NCI-H1930 (cell line): Measurements from ENCODE around the gene PRELID2.
"Not testable (repeated sequence)": the region's sequence is repeated elsewhere in the genome, so short reads cannot be mapped to it uniquely, and the experiment has no call there.

Source experiments
- DNase-seq, 2 experiments: peaks; one replicate each; lab custom pipeline; 2025; lab: John Stamatoyannopoulos, UW

Gene PRELID2

GRCh38 chr5:145743396-145744061 is 91.6 kb downstream of the PRELID2 start:
- no peak for DNase-seq

- DNase-seq = no peak
Observed at GRCh38 chr5:145739843-145740242, 95.3 kb downstream of the PRELID2 start.

- no peak for DNase-seq
Observed at GRCh38 chr5:145738227-145738626, 96.9 kb downstream of the PRELID2 start.

GRCh38 chr5:145737578-145737977 is 97.6 kb downstream of the PRELID2 start:
- DNase-seq = no peak

- DNase-seq = not testable (repeated sequence)
Observed at GRCh38 chr5:145729956-145730355, 105.2 kb downstream of the PRELID2 start.

- no peak for DNase-seq
Observed at GRCh38 chr5:145723516-145723915, 111.6 kb downstream of the PRELID2 start.

GRCh38 chr5:145718956-145719355 is 116.2 kb downstream of the PRELID2 start:
- DNase-seq = no peak

- no peak for DNase-seq
Observed at GRCh38 chr5:145715412-145715811, 119.7 kb downstream of the PRELID2 start.

GRCh38 chr5:145712245-145712644 is 122.9 kb downstream of the PRELID2 start:
- DNase-seq = no peak

GRCh38 chr5:145711417-145711816 is 123.7 kb downstream of the PRELID2 start:
- no peak for DNase-seq
